ENCODE measurements around the gene NUDT14.

Gene NUDT14

GRCh38 chr14:105128059-105128458 is 53.1 kb downstream of the NUDT14 start:
- CTCF ChIA-PET = interaction anchor here (2.1 kb wide), 1 partner anchor 37 kb away, joined by 6 read pairs; no protein-coding TSS in a partner anchor
- POLR2A ChIA-PET = interaction anchor here (0.7 kb wide), 1 partner anchor 98 kb away, joined by 6 read pairs; no protein-coding TSS in a partner anchor
- H3K36me3 ChIP-seq (ENCODE audit: control insufficient read depth in 2 of 2, insufficient read depth in 1 of 2, low read length in 2 of 2) = no peaks in the 10 kb centered on the region
- TF ChIP-seq ZNF211 (tag by site-specific recombination; IDR thresholded peaks at IDR 0.05; ENCODE audit: low read depth) (no peak), ZBTB7A (tag by site-specific recombination; IDR thresholded peaks at IDR 0.05; ENCODE audit: low read depth) (no peak), OVOL3 (tag by site-specific recombination; IDR thresholded peaks at IDR 0.05) (no peak), ZNF514 (tag by site-specific recombination; IDR thresholded peaks at IDR 0.05) (no peak), ZNF133 (tag by site-specific recombination; IDR thresholded peaks at IDR 0.05) (no peak), ZNF654 (tag by site-specific recombination; IDR thresholded peaks at IDR 0.05; ENCODE audit: low read depth) (no peak), ZNF391 (tag by site-specific recombination; IDR thresholded peaks at IDR 0.05; ENCODE audit: borderline replicate concordance, low read depth) (no peak), ZNF473 (tag by site-specific recombination; IDR thresholded peaks at IDR 0.05) (no peak), BCL11B (tag by site-specific recombination; IDR thresholded peaks at IDR 0.05; ENCODE audit: low read depth) (no peak), ZNF2 (tag by site-specific recombination; IDR thresholded peaks at IDR 0.05) (no peak), KLF8 (tag by site-specific recombination; IDR thresholded peaks at IDR 0.05) (no peak), ZBTB11 (tag by site-specific recombination; conservative IDR thresholded peaks at IDR 0.05; ENCODE audit: low read depth) (no peak), ZNF138 (tag by site-specific recombination; IDR thresholded peaks at IDR 0.05; ENCODE audit: borderline replicate concordance) (no peak), ZFP3 (tag by site-specific recombination; IDR thresholded peaks at IDR 0.05; ENCODE audit: low read depth) (no peak)
- TF ChIP-seq, protein P1, sequence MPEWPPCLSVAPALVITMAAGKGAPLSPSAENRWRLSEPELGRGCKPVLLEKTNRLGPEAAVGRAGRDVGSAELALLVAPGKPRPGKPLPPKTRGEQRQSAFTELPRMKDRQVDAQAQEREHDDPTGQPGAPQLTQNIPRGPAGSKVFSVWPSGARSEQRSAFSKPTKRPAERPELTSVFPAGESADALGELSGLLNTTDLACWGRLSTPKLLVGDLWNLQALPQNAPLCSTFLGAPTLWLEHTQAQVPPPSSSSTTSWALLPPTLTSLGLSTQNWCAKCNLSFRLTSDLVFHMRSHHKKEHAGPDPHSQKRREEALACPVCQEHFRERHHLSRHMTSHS (tag by site-specific recombination; IDR thresholded peaks at IDR 0.05) = no peak
- TF ChIP-seq, protein P2, sequence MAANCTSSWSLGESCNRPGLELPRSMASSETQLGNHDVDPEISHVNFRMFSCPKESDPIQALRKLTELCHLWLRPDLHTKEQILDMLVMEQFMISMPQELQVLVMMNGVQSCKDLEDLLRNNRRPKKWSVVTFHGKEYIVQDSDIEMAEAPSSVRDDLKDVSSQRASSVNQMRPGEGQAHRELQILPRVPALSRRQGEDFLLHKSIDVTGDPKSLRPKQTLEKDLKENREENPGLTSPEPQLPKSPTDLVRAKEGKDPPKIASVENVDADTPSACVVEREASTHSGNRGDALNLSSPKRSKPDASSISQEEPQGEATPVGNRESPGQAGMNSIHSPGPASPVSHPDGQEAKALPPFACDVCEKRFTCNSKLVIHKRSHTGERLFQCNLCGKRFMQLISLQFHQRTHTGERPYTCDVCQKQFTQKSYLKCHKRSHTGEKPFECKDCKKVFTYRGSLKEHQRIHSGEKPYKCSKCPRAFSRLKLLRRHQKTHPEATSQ (tag by site-specific recombination; IDR thresholded peaks at IDR 0.05) = no peak
- H3K27ac ChIP-seq (ENCODE audit: extremely low read depth, low read depth, low read length) = no peak overlapping the region
- H3K4me3 ChIP-seq (ENCODE audit: low read depth, low read length) = no peak overlapping the region
- H3K4me1 ChIP-seq (ENCODE audit: control insufficient read depth, insufficient read depth, low read length) = no peaks in the 10 kb centered on the region
- H3K9me3 ChIP-seq (ENCODE audit: control insufficient read depth, insufficient read depth, low read depth, low read length) = no peaks in the 10 kb centered on the region

GRCh38 chr14:105126981-105127329 is 54.2 kb downstream of the NUDT14 start:
- Histone ChIP-seq H3K4me3 (ENCODE audit: low read depth, low read length) (no peak overlapping the region), H3K36me3 (ENCODE audit: control insufficient read depth in 2 of 2, insufficient read depth in 1 of 2, low read length in 2 of 2) (no peaks in the 10 kb centered on the region), H3K27ac (ENCODE audit: extremely low read depth, low read depth, low read length) (no peak overlapping the region), H3K4me1 (ENCODE audit: control insufficient read depth, insufficient read depth, low read length) (no peaks in the 10 kb centered on the region), H3K9me3 (ENCODE audit: control insufficient read depth, insufficient read depth, low read depth, low read length) (no peaks in the 10 kb centered on the region)
- ChIA-PET POLR2A (no interaction called here), CTCF (interaction anchor here (2.1 kb wide), 1 partner anchor 36 kb away, joined by 6 read pairs; no protein-coding TSS in a partner anchor)
- TF ChIP-seq ZNF433 (tag by site-specific recombination; IDR thresholded peaks at IDR 0.05; ENCODE audit: low read depth) = no peak
- TF ChIP-seq ZNF16 (tag by site-specific recombination; IDR thresholded peaks at IDR 0.05; ENCODE audit: low read depth) = no peak

All from HEK293 (cell line).